GM12801 (cell line): ENCODE measurements around the gene ASTN2.

Source experiments
- CTCF ChIP-seq: IDR thresholded peaks from one replicate; pipeline ENCODE4 v1.5.1; 2011; ENCODE audit warnings: control low read depth; ENCODE audit not compliant: insufficient read length; ENCODE audit errors: extremely low read depth

ASTN2 gene

GRCh38 chr9:116558818-116559540 is 855.9 kb downstream of the ASTN2 start:
- TF ChIP-seq CTCF, result no peak

- TF ChIP-seq CTCF, result no peak
Measured at GRCh38 chr9:116558035-116558434, 856.8 kb downstream of the ASTN2 start.

GRCh38 chr9:116555556-116556155 is 859.2 kb downstream of the ASTN2 start:
- no peak for TF ChIP-seq CTCF

- no peak for TF ChIP-seq CTCF
Measured at GRCh38 chr9:116555119-116555518, 859.7 kb downstream of the ASTN2 start.

GRCh38 chr9:116550696-116551436 is 864.0 kb downstream of the ASTN2 start:
- no peak for TF ChIP-seq CTCF

- TF ChIP-seq CTCF, result no peak
Measured at GRCh38 chr9:116549786-116550660, 864.8 kb downstream of the ASTN2 start.

GRCh38 chr9:116549061-116549664 is 865.7 kb downstream of the ASTN2 start:
- TF ChIP-seq CTCF, result no peak
